ENCODE measurements around the gene ECSIT. TPM values are rescaled to one million over a fixed set of nuclear protein-coding genes. Genes with fewer than 3 reads are reported as not detected.

Gene ECSIT
- total and polyA plus RNA-seq, 8 donors = 15.6 to 119 (median 73.4) TPM

DNA sequence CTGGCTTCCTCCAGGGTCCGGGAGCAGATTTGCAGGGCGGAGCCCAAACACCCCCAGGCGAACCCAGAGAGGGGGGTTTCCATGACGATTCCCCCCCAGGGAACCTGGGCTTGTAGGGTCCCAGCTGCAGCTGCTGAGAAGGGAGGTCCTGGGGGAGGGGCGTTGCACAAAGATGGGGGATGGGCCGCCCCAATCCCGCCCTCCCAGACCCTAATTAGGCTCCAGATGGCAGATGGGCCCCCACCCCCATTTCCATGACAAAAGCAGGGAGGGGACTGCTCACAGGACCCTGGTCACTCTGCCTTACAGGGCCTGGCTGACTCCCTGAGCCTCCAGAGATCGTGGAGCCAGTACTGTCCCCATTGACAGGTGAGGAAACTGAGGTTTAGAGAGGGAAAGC is 63.3 kb downstream of the ECSIT start:
- intact Hi-C loops (cut with DNase I; ENCODE audit: low total_unique reads) = no loop called here
- DNase-seq = no peak
- H3K27me3 ChIP-seq = peaks cover 0 to 39% (median 0%) of the 10 kb centered on the region in 3 donors
- H3K27ac ChIP-seq = no peak overlapping the region
- WGBS, 5 donors = 39 to 79% (median 50%) methylated on average over 3 to 8 of the region's 8 CpGs
- no peaks in the 10 kb centered on the region for H3K36me3 ChIP-seq
- TF ChIP-seq, protein P1, sequence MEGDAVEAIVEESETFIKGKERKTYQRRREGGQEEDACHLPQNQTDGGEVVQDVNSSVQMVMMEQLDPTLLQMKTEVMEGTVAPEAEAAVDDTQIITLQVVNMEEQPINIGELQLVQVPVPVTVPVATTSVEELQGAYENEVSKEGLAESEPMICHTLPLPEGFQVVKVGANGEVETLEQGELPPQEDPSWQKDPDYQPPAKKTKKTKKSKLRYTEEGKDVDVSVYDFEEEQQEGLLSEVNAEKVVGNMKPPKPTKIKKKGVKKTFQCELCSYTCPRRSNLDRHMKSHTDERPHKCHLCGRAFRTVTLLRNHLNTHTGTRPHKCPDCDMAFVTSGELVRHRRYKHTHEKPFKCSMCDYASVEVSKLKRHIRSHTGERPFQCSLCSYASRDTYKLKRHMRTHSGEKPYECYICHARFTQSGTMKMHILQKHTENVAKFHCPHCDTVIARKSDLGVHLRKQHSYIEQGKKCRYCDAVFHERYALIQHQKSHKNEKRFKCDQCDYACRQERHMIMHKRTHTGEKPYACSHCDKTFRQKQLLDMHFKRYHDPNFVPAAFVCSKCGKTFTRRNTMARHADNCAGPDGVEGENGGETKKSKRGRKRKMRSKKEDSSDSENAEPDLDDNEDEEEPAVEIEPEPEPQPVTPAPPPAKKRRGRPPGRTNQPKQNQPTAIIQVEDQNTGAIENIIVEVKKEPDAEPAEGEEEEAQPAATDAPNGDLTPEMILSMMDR (IDR thresholded peaks at IDR 0.05) = no peak
- TF ChIP-seq POLR2A (IDR thresholded peaks at IDR 0.05) (no peak), EP300 (IDR thresholded peaks at IDR 0.05) (no peak), POLR2AphosphoS5 (IDR thresholded peaks at IDR 0.05) (no peak)
- H3K4me1 ChIP-seq = no peaks in the 10 kb centered on the region
- H3K4me3 ChIP-seq = no peak overlapping the region
- no peaks in the 10 kb centered on the region for H3K9me3 ChIP-seq

DNA sequence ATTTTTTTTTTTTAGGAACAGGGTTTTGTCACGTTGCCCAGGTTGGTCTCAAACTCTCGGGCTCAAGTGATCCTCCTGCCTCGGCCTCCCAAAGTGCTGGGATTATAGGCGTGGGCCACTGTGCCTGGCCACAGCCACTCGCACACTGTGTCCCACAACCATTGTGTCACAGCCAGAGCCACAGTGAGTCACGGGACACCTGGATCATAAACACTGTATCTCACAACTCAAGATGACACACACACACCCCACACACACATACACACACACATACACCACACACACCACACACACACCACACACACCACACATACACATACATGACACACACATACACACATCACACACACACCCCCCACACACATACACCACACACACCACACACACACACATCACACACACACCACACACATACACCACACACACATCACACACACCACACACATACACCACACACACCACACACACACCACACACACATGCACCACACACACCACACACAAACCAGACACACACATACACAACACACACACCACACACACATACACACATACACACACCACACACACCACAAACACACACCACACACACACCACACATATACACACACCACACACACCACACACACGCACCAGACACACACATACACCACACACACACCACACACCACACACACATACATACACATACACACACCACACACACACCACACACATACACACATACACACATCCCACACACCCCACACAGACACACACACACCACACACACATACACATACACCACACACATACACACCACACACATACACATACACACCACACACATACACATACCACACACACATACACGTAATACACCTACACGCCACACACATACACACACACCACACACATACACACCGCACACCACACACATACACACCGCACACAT is 64.3 kb downstream of the ECSIT start:
- Histone ChIP-seq H3K9me3 (no peaks in the 10 kb centered on the region), H3K27me3 (peaks cover 0 to 42% (median 0%) of the 10 kb centered on the region in 3 donors), H3K4me3 (no peak overlapping the region), H3K4me1 (no peaks in the 10 kb centered on the region), H3K36me3 (no peaks in the 10 kb centered on the region), H3K27ac (no peak overlapping the region)
- WGBS, 5 donors = 80 to 85% (median 82%) methylated on average over 11 of the region's 11 CpGs
- TF ChIP-seq EP300 (IDR thresholded peaks at IDR 0.05) = no peak
- no peak for TF ChIP-seq POLR2A (IDR thresholded peaks at IDR 0.05)
- TF ChIP-seq, protein P1 (IDR thresholded peaks at IDR 0.05) = no peak
- intact Hi-C loops (cut with DNase I; ENCODE audit: low total_unique reads) = no loop called here
- no peak for DNase-seq

DNA sequence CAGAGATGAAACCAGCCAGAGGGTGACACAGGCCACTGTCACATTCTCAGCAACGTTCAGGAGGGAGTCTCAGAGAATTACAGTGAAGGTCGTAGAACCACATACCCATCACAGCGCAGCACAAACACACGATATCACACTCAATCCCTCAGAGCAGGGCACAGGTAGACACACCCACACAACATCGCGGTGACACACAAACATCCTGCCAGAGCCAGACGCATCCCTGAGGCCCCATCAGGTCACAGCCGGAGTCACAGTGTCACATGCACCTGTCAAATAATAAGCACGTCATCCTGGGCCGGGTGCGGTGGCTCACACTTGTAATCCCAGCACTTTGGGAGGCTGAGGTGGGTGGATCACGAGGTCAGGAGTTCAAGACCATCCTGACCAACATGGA is 65.5 kb downstream of the ECSIT start:
- intact Hi-C loops (cut with DNase I; ENCODE audit: low total_unique reads) = no loop called here
- DNase-seq = no peak
- no peaks in the 10 kb centered on the region for H3K9me3 ChIP-seq
- H3K4me3 ChIP-seq = no peak overlapping the region
- WGBS, 5 donors = 64 to 74% (median 67%) methylated on average over 10 to 12 of the region's 12 CpGs
- H3K36me3 ChIP-seq = no peaks in the 10 kb centered on the region
- TF ChIP-seq POLR2A (IDR thresholded peaks at IDR 0.05) (no peak), EP300 (IDR thresholded peaks at IDR 0.05) (no peak), POLR2AphosphoS5 (IDR thresholded peaks at IDR 0.05) (no peak)
- TF ChIP-seq, protein P1 (IDR thresholded peaks at IDR 0.05) = no peak
- no peak overlapping the region for H3K27ac ChIP-seq
- H3K27me3 ChIP-seq = peaks cover 0 to 40% (median 0%) of the 10 kb centered on the region in 3 donors
- H3K4me1 ChIP-seq = no peaks in the 10 kb centered on the region

DNA sequence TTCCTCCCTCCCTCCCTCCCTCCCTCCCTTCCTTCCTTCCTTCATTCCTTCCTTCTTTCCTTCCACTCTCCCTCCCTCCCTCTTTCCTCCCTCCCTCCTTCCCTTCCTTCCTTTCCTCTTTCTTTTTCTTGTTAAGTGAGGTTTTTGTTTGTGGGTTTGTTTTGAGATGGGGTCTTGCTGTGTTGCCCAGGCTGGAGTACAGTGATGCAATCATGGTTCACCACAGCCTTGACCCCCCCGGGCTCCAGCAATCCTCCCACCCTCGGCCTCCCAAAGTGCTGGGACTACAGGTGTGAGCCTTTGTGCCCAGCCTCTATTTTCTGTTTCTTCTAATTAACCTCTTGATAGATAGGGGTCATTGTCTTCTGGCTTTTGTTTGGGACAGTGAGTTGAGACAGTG is 67.5 kb downstream of the ECSIT start:
- Histone ChIP-seq H3K27me3 (peaks cover 0 to 50% (median 0%) of the 10 kb centered on the region in 3 donors), H3K27ac (no peak overlapping the region), H3K4me1 (peaks cover 0 to 5% (median 0%) of the 10 kb centered on the region in 4 donors), H3K9me3 (no peaks in the 10 kb centered on the region), H3K4me3 (no peak overlapping the region), H3K36me3 (no peaks in the 10 kb centered on the region)
- 64 to 76% (median 70%) methylated on average over 2 of the region's 2 CpGs for WGBS, 5 donors
- no peak for TF ChIP-seq POLR2A (IDR thresholded peaks at IDR 0.05)
- TF ChIP-seq, protein P1 (IDR thresholded peaks at IDR 0.05) = no peak
- TF ChIP-seq POLR2AphosphoS5 (IDR thresholded peaks at IDR 0.05) = no peak
- TF ChIP-seq EP300 (IDR thresholded peaks at IDR 0.05) = no peak
- DNase-seq = no peak
- intact Hi-C loops (cut with DNase I; ENCODE audit: low total_unique reads) = no loop called here
